Upper lobe of left lung (tissue), 4 donors: ENCODE data around the gene TGFBR3.

Experiments used
- POLR2AphosphoS5 ChIP-seq, 2 donors: sonication (generic); formaldehyde crosslinking; IDR thresholded peaks; one replicate each; pipeline ENCODE4 v1.5.1; 2017; ENCODE audit warnings: antibody characterized with exemption in 2 of 2
- TF ChIP-seq, protein P1 (sequence below), 6 experiments: fragments of 450-650 bp in 4 of 6; fragments of 200-600 bp in 2 of 6; sonication (generic) in 2 of 6; IDR thresholded peaks; one replicate each; pipeline ENCODE4 v1.5.1; 2016 to 2019; ENCODE audit warnings: antibody characterized with exemption in 6 of 6

DNA sequence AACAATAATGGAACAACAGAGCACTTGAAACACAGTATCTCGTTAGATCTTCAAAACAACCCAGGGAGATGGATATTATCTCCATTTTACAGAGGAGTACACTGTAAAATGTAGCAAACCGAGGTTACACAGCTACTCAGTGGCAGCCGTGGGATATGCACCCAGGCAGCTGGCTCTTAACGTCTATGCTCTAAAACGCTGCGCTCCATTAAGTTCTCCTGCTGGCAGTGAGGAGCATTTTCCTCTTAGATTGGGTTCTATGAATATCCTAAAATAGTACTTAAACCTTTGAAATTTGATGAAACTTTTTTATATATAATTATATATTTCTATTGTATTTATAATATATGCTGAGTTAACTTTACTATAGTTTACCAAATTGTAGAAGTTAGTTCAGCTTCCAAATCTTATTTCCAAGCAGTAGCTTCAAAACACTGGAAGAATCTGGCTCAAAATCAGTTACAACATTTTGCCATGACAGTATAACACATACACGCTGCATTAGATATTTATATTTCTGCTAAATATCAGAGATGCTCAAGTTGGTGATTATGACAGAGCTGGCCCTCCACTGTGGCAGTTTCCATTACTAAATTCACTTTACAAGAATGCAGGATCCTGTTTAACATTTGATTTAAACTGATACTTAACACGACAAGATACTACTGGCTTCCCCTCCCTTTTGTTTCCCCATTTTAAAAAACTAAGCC lies 49.5 kb downstream of the TGFBR3 start:
- TF ChIP-seq, protein P1, sequence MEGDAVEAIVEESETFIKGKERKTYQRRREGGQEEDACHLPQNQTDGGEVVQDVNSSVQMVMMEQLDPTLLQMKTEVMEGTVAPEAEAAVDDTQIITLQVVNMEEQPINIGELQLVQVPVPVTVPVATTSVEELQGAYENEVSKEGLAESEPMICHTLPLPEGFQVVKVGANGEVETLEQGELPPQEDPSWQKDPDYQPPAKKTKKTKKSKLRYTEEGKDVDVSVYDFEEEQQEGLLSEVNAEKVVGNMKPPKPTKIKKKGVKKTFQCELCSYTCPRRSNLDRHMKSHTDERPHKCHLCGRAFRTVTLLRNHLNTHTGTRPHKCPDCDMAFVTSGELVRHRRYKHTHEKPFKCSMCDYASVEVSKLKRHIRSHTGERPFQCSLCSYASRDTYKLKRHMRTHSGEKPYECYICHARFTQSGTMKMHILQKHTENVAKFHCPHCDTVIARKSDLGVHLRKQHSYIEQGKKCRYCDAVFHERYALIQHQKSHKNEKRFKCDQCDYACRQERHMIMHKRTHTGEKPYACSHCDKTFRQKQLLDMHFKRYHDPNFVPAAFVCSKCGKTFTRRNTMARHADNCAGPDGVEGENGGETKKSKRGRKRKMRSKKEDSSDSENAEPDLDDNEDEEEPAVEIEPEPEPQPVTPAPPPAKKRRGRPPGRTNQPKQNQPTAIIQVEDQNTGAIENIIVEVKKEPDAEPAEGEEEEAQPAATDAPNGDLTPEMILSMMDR (IDR thresholded peaks at IDR 0.05) = no peak
- TF ChIP-seq POLR2AphosphoS5 (IDR thresholded peaks at IDR 0.05) = no peak
